Natural killer cell (primary cell): ENCODE measurements around the gene STX11. TPM values are rescaled to one million over a fixed set of nuclear protein-coding genes. Genes with fewer than 3 reads are reported as not detected.

ENCODE experiments used
- ATAC-seq, 3 donors: fragments of 150-1000 bp in 2 of 3; fragments of 200-7000 bp in 1 of 3; cut with Tn5 transposase; 1 replicate in 1 of 3; 2 replicates in 2 of 3; pipeline ENCODE4 v1.10.0; 2021; ENCODE audit warnings: mild to moderate bottlenecking in 2 of 3, moderate library complexity in 2 of 3
- DNase-seq, 2 donors: peaks; one replicate each; pipeline versions ENCODE4 v3.0.0 to v3.0.0-alpha.2; 2013 to 2021; ENCODE audit warnings: mixed read lengths in 1 of 2
- H3K27ac ChIP-seq: one replicate; pipeline ENCODE4 v1.5.1; 2013; ENCODE audit warnings: mild to moderate bottlenecking, low read length
- H3K27me3 ChIP-seq: one replicate; pipeline ENCODE4 v1.6.1; 2013; ENCODE audit warnings: low read length; ENCODE audit not compliant: control insufficient read depth, insufficient read depth
- H3K36me3 ChIP-seq: one replicate; pipeline ENCODE4 v1.6.1; 2013; ENCODE audit warnings: low read length; ENCODE audit not compliant: control insufficient read depth, insufficient read depth
- H3K4me1 ChIP-seq: one replicate; pipeline ENCODE4 v1.6.1; 2013; ENCODE audit warnings: low read length; ENCODE audit not compliant: control insufficient read depth, insufficient read depth
- H3K4me3 ChIP-seq: one replicate; pipeline ENCODE4 v1.5.1; 2013; ENCODE audit warnings: low read length
- H3K9me3 ChIP-seq: one replicate; pipeline ENCODE4 v1.6.1; 2013; ENCODE audit warnings: low read length; ENCODE audit not compliant: control insufficient read depth, insufficient read depth
- H3K27ac Mint-ChIP-seq, 2 donors: one replicate each; pipeline ENCODE4 v1.8.0; 2022; ENCODE audit warnings: mild to moderate bottlenecking in 2 of 2, mixed read lengths in 2 of 2, moderate library complexity in 1 of 2
- H3K27me3 Mint-ChIP-seq, 2 donors: one replicate each; pipeline ENCODE4 v1.8.0; 2022; ENCODE audit warnings: low read depth in 2 of 2, mixed read lengths in 2 of 2
- H3K36me3 Mint-ChIP-seq: one replicate; pipeline ENCODE4 v1.8.0; 2022; ENCODE audit warnings: mixed read lengths
- H3K4me1 Mint-ChIP-seq, 2 donors: one replicate each; pipeline ENCODE4 v1.8.0; 2022; ENCODE audit warnings: mixed read lengths in 2 of 2
- H3K4me3 Mint-ChIP-seq: one replicate; pipeline ENCODE4 v1.8.0; 2022; ENCODE audit warnings: mild to moderate bottlenecking, moderate library complexity, mixed read lengths
- H3K9me3 Mint-ChIP-seq, 2 donors: one replicate each; pipeline ENCODE4 v1.8.0; 2022; ENCODE audit warnings: mixed read lengths in 2 of 2
- CTCF ChIP-seq: fragments of 200-600 bp; IDR thresholded peaks from one replicate; pipeline ENCODE4 v1.8.0; 2022; ENCODE audit warnings: antibody characterized with exemption
- WGBS: methylation state at CpG from one replicate; pipeline ENCODE4 v1.1.7; 2013; ENCODE audit warnings: missing lambda C conversion rate; ENCODE audit not compliant: insufficient coverage; 5-methylcytosine and 5-hydroxymethylcytosine counted together
- intact Hi-C: fragments of 100-400 bp; cut with micrococcal nuclease; formaldehyde crosslinking; loops from one replicate; pipeline ENCODE4 v1.14.2; 2022
- total RNA-seq, 4 donors: library from RNA; stranded (reverse); fragments of 120-200 nt in 1 of 4; gene quantifications; one replicate each; pipeline versions ENCODE4 v1.2.3 to v1.2.4, GENCODE V29; 2013 to 2022

The STX11 gene
- total RNA-seq, 3 donors from 2014 or later (not counting 1 experiment from before 2014, with no cell fraction given): 21.9 to 38.3 (median 34.2) TPM

- Histone ChIP-seq H3K36me3 (no peaks in the 10 kb centered on the region), H3K4me3 (no peak overlapping the region), H3K4me1 (peaks cover 7% of the 10 kb centered on the region), H3K9me3 (peaks cover 26% of the 10 kb centered on the region), H3K27me3 (no peaks in the 10 kb centered on the region), H3K27ac (no peak overlapping the region)
- peak overlapping the region in 1 of 2 donors; percentile 46 for H3K27ac Mint-ChIP-seq
- TF ChIP-seq CTCF: no peak
- DNase-seq (no peak), ATAC-seq (no peak)
- H3K27me3 Mint-ChIP-seq: peaks cover 23 to 39% of the 10 kb centered on the region in 2 donors
- intact Hi-C loops: no loop called here
- WGBS: 81% methylated on average over 3 of the region's 3 CpGs
- H3K36me3 Mint-ChIP-seq: peaks cover 48% of the 10 kb centered on the region
- H3K4me3 Mint-ChIP-seq: no peak overlapping the region
- H3K4me1 Mint-ChIP-seq: peaks cover 12 to 13% of the 10 kb centered on the region in 2 donors
- peaks cover 9 to 15% of the 10 kb centered on the region in 2 donors for H3K9me3 Mint-ChIP-seq
Observed at GRCh38 chr6:144202879-144203468, 52.7 kb downstream of the STX11 start.

- Histone ChIP-seq H3K27ac (no peak overlapping the region), H3K9me3 (no peaks in the 10 kb centered on the region), H3K4me1 (peaks cover 14% of the 10 kb centered on the region), H3K4me3 (no peak overlapping the region), H3K27me3 (peaks cover 5% of the 10 kb centered on the region), H3K36me3 (no peaks in the 10 kb centered on the region)
- Mint-ChIP-seq H3K27ac (no peak overlapping the region), H3K9me3 (peaks cover 0 to 2% of the 10 kb centered on the region in 2 donors), H3K4me3 (no peak overlapping the region), H3K36me3 (peaks cover 5% of the 10 kb centered on the region), H3K27me3 (peaks cover 39 to 49% of the 10 kb centered on the region in 2 donors), H3K4me1 (peaks cover 15% of the 10 kb centered on the region in 2 donors)
- ATAC-seq (no peak), DNase-seq (no peak)
- no peak for TF ChIP-seq CTCF
- WGBS: 90% methylated on average over 7 of the region's 7 CpGs
- intact Hi-C loops: no loop called here
Observed at GRCh38 chr6:144211160-144211559, 60.8 kb downstream of the STX11 start.

- intact Hi-C loops: no loop called here
Observed at GRCh38 chr6:144213315-144213714, 63.0 kb downstream of the STX11 start.

More at GRCh38 chr6:144213315-144213714, 63.0 kb downstream of the STX11 start:
- Histone ChIP-seq H3K36me3 (no peaks in the 10 kb centered on the region), H3K4me1 (peaks cover 24% of the 10 kb centered on the region), H3K4me3 (no peak overlapping the region), H3K9me3 (no peaks in the 10 kb centered on the region), H3K27me3 (peaks cover 5% of the 10 kb centered on the region), H3K27ac (no peak overlapping the region)
- H3K27me3 Mint-ChIP-seq: peaks cover 28 to 29% of the 10 kb centered on the region in 2 donors
- no peak for ATAC-seq
- H3K4me1 Mint-ChIP-seq: peaks cover 33 to 35% of the 10 kb centered on the region in 2 donors
- TF ChIP-seq CTCF: no peak
- no peaks in the 10 kb centered on the region for H3K36me3 Mint-ChIP-seq
- WGBS: 96% methylated on average over 5 of the region's 5 CpGs
- no peaks in the 10 kb centered on the region for H3K9me3 Mint-ChIP-seq
- H3K4me3 Mint-ChIP-seq: no peak overlapping the region
- no peak for DNase-seq
- no peak overlapping the region for H3K27ac Mint-ChIP-seq
